OCI-LY3 (cell line): ENCODE results near the gene HDX.

Experiments used
- H2AFZ ChIP-seq: fragments of 200-600, 300-600 bp; shearing (Covaris generic); 2 replicates; pipeline ENCODE4 v1.6.0; 2014; ENCODE audit warnings: antibody characterized with exemption, low read depth, low read length
- H3K27ac ChIP-seq: fragments of 200-600, 300-600 bp; sonication (generic); 2 replicates; pipeline ENCODE4 v1.5.1; 2014; ENCODE audit warnings: mild to moderate bottlenecking, low read length, moderate library complexity, mixed read lengths
- H3K27me3 ChIP-seq: fragments of 200-600, 300-600 bp; sonication (generic); 2 replicates; pipeline ENCODE4 v1.6.1; 2014; ENCODE audit warnings: low read depth, low read length, mixed read lengths
- H3K36me3 ChIP-seq: fragments of 200-600, 300-600 bp; sonication (generic); replicated peaks from 2 replicates; pipeline ENCODE3; 2014; ENCODE audit warnings: low read depth, low read length, mixed read lengths
- H3K4me1 ChIP-seq: fragments of 300-600, 200-600 bp; sonication (generic); 2 replicates; pipeline ENCODE4 v1.6.1; 2014; ENCODE audit warnings: low read length, mixed read lengths
- H3K4me2 ChIP-seq: fragments of 200-600, 300-600 bp; sonication (generic); 2 replicates; pipeline ENCODE4 v1.6.1; 2014; ENCODE audit warnings: low read length, mixed read lengths
- H3K4me3 ChIP-seq: fragments of 300-600, 200-600 bp; sonication (generic); 2 replicates; pipeline ENCODE4 v1.5.1; 2014; ENCODE audit warnings: antibody characterized with exemption, mild to moderate bottlenecking, low read length, moderate library complexity
- H3K79me2 ChIP-seq: fragments of 300-600, 200-600 bp; shearing (Covaris generic); 2 replicates; pipeline ENCODE4 v1.6.1; 2014; ENCODE audit warnings: mild to moderate bottlenecking, low read length, mixed read lengths
- H3K9ac ChIP-seq: fragments of 300-600, 200-600 bp; shearing (Covaris generic); 2 replicates; pipeline ENCODE4 v1.6.0; 2014; ENCODE audit warnings: mild to moderate bottlenecking, low read length, moderate library complexity
- H3K9me3 ChIP-seq: fragments of 200-600, 300-600 bp; shearing (Covaris generic); 2 replicates; pipeline ENCODE4 v1.6.1; 2014; ENCODE audit warnings: low read length, mixed read lengths; ENCODE audit not compliant: insufficient read depth
- H4K20me1 ChIP-seq: fragments of 200-600, 300-600 bp; sonication (generic); 2 replicates; pipeline ENCODE4 v1.6.1; 2016; ENCODE audit warnings: low read length, mixed read lengths; ENCODE audit not compliant: insufficient read depth
- EZH2phosphoT487 ChIP-seq: fragments of 200-600 bp; shearing (Covaris generic); IDR thresholded peaks from 2 replicates; pipeline ENCODE4 v1.6.1; 2018; ENCODE audit warnings: antibody characterized with exemption, mixed run types, low read depth
- TF ChIP-seq, protein P1 (sequence below): fragments of 200-600, 300-600 bp; sonication (generic); IDR thresholded peaks from 2 replicates; pipeline ENCODE4 v1.5.1; 2014; ENCODE audit warnings: antibody characterized with exemption, low read length, low read depth

HDX gene

DNA sequence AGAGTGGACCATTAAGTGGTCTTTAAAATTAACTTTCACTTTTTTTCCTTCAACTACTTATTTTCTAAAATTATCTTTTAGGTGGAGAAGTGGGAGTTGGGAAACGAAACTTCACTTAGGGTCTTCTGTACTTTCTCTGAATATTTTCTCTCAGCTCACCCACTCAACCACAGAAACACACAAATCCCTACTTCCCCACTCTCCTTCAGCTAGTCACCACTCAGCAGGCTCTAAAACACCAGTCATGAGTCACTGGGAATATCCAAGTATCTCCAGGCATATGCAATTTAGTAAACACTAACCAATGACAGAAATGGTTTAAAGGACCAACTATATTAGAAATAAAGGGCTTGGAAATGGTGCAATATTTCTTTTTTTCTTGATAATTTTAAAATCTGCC, 161.3 kb downstream of the HDX start:
- Histone ChIP-seq H3K27me3 (no peaks in the 10 kb centered on the region), H3K9me3 (no peaks in the 10 kb centered on the region), H3K36me3 (no peaks in the 10 kb centered on the region), H3K27ac (no peak overlapping the region), H4K20me1 (no peaks in the 10 kb centered on the region), H3K9ac (no peak overlapping the region), H3K4me1 (peaks cover 23% of the 10 kb centered on the region), H2AFZ (no peak overlapping the region), H3K79me2 (no peaks in the 10 kb centered on the region), H3K4me2 (peak overlapping the region; percentile 12; the same call in 1 of the 2 replicates), H3K4me3 (no peak overlapping the region)
- TF ChIP-seq, protein P1, sequence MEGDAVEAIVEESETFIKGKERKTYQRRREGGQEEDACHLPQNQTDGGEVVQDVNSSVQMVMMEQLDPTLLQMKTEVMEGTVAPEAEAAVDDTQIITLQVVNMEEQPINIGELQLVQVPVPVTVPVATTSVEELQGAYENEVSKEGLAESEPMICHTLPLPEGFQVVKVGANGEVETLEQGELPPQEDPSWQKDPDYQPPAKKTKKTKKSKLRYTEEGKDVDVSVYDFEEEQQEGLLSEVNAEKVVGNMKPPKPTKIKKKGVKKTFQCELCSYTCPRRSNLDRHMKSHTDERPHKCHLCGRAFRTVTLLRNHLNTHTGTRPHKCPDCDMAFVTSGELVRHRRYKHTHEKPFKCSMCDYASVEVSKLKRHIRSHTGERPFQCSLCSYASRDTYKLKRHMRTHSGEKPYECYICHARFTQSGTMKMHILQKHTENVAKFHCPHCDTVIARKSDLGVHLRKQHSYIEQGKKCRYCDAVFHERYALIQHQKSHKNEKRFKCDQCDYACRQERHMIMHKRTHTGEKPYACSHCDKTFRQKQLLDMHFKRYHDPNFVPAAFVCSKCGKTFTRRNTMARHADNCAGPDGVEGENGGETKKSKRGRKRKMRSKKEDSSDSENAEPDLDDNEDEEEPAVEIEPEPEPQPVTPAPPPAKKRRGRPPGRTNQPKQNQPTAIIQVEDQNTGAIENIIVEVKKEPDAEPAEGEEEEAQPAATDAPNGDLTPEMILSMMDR: no peak
- no peak for TF ChIP-seq EZH2phosphoT487

DNA sequence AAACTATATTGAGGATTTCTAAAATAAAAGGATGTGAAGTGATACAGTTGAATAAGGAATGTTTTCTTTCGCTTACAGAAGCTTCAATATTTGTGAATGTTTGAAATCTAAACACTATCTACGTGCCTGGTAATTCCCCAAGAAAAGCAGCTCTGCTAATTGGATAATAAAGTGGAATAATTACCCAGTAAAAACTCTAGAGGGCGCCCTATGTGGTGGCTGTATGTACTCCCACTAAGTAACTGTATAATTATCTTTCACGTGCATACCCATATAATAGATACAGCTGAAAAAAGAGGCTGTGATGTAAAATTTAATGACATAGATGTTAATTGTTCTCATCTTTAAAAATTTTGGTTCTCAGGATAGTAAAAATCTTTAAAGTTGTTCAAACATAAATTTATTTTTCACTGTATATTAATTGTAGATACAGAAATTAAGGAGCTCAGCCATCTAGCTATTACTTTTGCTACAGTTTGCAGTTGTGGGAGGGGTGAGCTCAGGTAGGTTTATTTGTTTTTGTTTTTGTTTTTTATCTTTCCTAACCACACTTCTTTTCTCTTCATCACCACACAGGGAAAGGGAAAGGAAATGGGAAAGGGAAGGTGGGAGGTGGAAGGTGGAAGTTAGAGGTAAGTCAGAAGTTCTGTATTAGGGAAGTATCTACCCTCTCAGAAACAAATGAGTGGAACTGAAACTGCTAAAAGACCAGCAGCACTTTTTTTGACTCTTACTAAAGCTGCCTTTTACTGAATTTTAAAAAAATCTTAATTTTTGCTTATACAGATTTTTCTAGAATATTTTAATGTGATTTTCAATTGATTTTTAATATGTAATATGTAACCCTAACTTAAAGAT, 162.5 kb downstream of the HDX start:
- Histone ChIP-seq H2AFZ (no peak overlapping the region), H3K79me2 (no peaks in the 10 kb centered on the region)

DNA sequence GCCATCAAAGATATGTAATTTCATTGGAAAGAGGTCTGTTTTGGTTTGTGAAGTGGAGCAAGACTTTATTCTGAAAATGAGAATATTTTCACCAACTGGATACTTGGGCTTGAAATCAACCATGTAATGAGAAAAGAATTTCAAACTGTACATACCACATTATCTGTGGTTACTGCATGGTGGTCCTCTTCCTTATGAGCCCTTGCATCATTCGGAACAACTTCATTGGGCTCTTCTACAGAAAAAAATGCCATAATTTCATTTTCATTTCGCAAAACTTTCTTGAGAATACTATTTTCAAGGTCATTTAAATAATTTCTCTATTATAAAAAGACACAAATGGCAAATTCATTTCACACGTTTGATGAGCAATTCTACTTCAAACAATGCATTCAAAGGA, 165.6 kb downstream of the HDX start:
- no peaks in the 10 kb centered on the region for H4K20me1 ChIP-seq
- no peak overlapping the region for H3K27ac ChIP-seq
- no peak overlapping the region for H3K4me2 ChIP-seq
- H3K27me3 ChIP-seq: no peaks in the 10 kb centered on the region
- no peak overlapping the region for H3K9ac ChIP-seq
- no peaks in the 10 kb centered on the region for H3K9me3 ChIP-seq
- TF ChIP-seq, protein P1: no peak
- TF ChIP-seq EZH2phosphoT487: no peak
- no peaks in the 10 kb centered on the region for H3K36me3 ChIP-seq
- H2AFZ ChIP-seq: no peak overlapping the region
- H3K4me3 ChIP-seq: no peak overlapping the region
- no peaks in the 10 kb centered on the region for H3K79me2 ChIP-seq
- peaks cover 23% of the 10 kb centered on the region for H3K4me1 ChIP-seq

More for the DNA sequence above, 162.5 kb downstream of the HDX start:
- Histone ChIP-seq H3K9me3 (no peaks in the 10 kb centered on the region), H3K4me3 (no peak overlapping the region; the same call in 1 of the 2 replicates), H3K9ac (no peak overlapping the region), H3K4me2 (peak overlapping the region; percentile 59), H3K36me3 (no peaks in the 10 kb centered on the region), H3K4me1 (peaks cover 23% of the 10 kb centered on the region), H3K27ac (peak overlapping the region; percentile 45), H4K20me1 (no peaks in the 10 kb centered on the region), H3K27me3 (no peaks in the 10 kb centered on the region)
- TF ChIP-seq, protein P1: peak; percentile 57
- no peak for TF ChIP-seq EZH2phosphoT487

DNA sequence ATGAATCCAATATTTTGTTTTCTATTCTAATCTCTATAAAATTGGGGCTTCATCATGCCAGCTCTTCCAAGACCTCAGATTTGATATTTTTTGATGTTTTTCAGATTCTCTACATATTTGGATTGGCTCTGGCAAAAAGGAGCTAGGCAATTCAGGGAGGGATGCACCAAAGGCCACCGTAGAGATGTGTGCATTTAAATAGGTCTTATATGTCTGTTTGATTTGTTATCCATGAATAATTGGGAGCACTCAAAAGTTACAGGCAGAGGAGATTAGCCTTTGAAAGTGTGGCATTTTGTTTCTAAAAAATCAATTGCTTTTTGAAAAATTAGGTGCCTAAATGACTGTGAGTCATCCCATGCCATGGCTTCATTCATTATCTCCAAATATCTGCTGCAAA, 167.1 kb downstream of the HDX start:
- Histone ChIP-seq H3K4me1 (peaks cover 9% of the 10 kb centered on the region), H3K27me3 (no peaks in the 10 kb centered on the region)

More for the DNA sequence above, 167.1 kb downstream of the HDX start:
- Histone ChIP-seq H2AFZ (no peak overlapping the region), H3K79me2 (no peaks in the 10 kb centered on the region), H3K9me3 (no peaks in the 10 kb centered on the region), H3K9ac (no peak overlapping the region), H3K27ac (no peak overlapping the region), H3K4me3 (no peak overlapping the region), H4K20me1 (no peaks in the 10 kb centered on the region), H3K36me3 (no peaks in the 10 kb centered on the region), H3K4me2 (no peak overlapping the region)
- TF ChIP-seq, protein P1: no peak
- TF ChIP-seq EZH2phosphoT487: no peak
